Measurements from ENCODE around the gene OR6V1. TPM values are rescaled to one million over a fixed set of nuclear protein-coding genes. Genes with fewer than 3 reads are reported as not detected.

Gene OR6V1
- total and polyA plus RNA-seq, 4 donors, result not detected

DNA sequence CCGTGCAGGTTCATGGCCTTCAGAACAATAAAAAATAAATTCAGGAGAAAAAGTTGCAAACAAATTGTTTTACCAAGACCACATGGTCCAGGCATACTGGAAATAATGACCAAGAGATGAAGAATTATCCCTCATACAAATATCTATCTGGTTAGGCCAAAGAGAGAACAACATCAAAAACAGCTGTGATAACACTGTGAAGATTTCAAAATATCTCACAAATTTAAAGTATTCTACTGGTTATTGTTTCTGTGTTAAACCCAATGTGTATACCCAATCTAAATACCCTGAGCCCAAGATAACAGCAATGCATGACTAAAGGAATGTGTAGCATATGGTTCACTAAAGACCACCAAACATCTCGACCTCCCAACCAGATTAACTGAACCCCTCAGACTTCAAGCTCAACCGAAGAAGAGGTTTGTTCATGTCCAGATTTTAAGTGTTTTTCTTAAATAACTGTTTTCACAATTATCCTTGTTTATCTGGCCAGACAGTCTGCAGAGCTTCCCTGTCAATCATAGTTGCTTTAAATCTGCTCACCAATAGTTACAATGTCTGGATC is 36.1 kb upstream of the OR6V1 start:
- H3K4me1 ChIP-seq (ENCODE audit: control insufficient read depth in 5 of 5, insufficient read depth in 5 of 5, low read length in 5 of 5), result no peaks in the 10 kb centered on the region
- TF ChIP-seq, protein P1, sequence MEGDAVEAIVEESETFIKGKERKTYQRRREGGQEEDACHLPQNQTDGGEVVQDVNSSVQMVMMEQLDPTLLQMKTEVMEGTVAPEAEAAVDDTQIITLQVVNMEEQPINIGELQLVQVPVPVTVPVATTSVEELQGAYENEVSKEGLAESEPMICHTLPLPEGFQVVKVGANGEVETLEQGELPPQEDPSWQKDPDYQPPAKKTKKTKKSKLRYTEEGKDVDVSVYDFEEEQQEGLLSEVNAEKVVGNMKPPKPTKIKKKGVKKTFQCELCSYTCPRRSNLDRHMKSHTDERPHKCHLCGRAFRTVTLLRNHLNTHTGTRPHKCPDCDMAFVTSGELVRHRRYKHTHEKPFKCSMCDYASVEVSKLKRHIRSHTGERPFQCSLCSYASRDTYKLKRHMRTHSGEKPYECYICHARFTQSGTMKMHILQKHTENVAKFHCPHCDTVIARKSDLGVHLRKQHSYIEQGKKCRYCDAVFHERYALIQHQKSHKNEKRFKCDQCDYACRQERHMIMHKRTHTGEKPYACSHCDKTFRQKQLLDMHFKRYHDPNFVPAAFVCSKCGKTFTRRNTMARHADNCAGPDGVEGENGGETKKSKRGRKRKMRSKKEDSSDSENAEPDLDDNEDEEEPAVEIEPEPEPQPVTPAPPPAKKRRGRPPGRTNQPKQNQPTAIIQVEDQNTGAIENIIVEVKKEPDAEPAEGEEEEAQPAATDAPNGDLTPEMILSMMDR (IDR thresholded peaks at IDR 0.05; ENCODE audit: control extremely low read depth, extremely low read depth), result no peak
- no peaks in the 10 kb centered on the region for H3K9me3 ChIP-seq (ENCODE audit: control insufficient read depth in 4 of 4, insufficient read depth in 3 of 4, low read length in 3 of 4)
- peaks cover 0 to 4% (median 0%) of the 10 kb centered on the region in 3 donors for H3K27me3 ChIP-seq (ENCODE audit: control insufficient read depth in 3 of 3, insufficient read depth in 3 of 3, low read length in 2 of 3)
- DNase-seq (no peak), ATAC-seq (ENCODE audit: insufficient read depth, low FRiP score) (no peak)
- no peak overlapping the region for H3K27ac ChIP-seq (ENCODE audit: low read depth in 1 of 2, low read length in 1 of 2)
- WGBS, 2 donors, result 83 to 85% methylated on average over 3 of the region's 3 CpGs
- H3K4me3 ChIP-seq, result no peak overlapping the region
- H3K9ac ChIP-seq (ENCODE audit: insufficient read depth in 1 of 2, low read length in 2 of 2), result no peak overlapping the region
- no peaks in the 10 kb centered on the region for H3K36me3 ChIP-seq (ENCODE audit: control insufficient read depth in 4 of 4, insufficient read depth in 4 of 4, low read length in 4 of 4)

DNA sequence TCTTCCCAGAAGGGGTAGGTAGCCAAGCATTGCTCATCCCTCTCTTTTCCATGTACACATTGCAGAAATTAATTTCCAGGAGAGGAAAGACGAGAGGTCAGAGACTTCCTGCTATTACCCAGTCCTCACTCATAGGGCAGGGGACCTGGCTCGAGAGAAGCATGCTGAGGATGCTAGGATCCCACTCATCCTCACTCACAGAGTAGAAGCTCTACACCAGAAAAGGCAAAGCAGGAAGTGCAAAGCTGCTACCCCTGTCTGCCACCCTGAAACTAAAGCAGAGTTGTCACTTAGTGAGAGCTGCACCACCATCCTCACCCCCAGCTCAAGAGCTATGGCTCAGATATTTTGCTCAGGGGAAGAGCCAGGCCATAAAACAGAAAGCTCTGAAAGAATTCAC is 35.1 kb upstream of the OR6V1 start:
- Histone ChIP-seq H3K9ac (ENCODE audit: insufficient read depth in 1 of 2, low read length in 2 of 2) (no peak overlapping the region), H3K27ac (ENCODE audit: low read depth in 1 of 2, low read length in 1 of 2) (no peak overlapping the region), H3K9me3 (ENCODE audit: control insufficient read depth in 4 of 4, insufficient read depth in 3 of 4, low read length in 3 of 4) (no peaks in the 10 kb centered on the region), H3K4me3 (no peak overlapping the region), H3K36me3 (ENCODE audit: control insufficient read depth in 4 of 4, insufficient read depth in 4 of 4, low read length in 4 of 4) (no peaks in the 10 kb centered on the region), H3K27me3 (ENCODE audit: control insufficient read depth in 3 of 3, insufficient read depth in 3 of 3, low read length in 2 of 3) (peaks cover 0 to 2% (median 0%) of the 10 kb centered on the region in 3 donors), H3K4me1 (ENCODE audit: control insufficient read depth in 5 of 5, insufficient read depth in 5 of 5, low read length in 5 of 5) (no peaks in the 10 kb centered on the region)
- TF ChIP-seq, protein P1 (IDR thresholded peaks at IDR 0.05; ENCODE audit: control extremely low read depth, extremely low read depth), result no peak
- no peak for DNase-seq
- WGBS, 2 donors, result 48 to 72% methylated on average over 2 of the region's 2 CpGs
- no peak for ATAC-seq (ENCODE audit: insufficient read depth, low FRiP score)

DNA sequence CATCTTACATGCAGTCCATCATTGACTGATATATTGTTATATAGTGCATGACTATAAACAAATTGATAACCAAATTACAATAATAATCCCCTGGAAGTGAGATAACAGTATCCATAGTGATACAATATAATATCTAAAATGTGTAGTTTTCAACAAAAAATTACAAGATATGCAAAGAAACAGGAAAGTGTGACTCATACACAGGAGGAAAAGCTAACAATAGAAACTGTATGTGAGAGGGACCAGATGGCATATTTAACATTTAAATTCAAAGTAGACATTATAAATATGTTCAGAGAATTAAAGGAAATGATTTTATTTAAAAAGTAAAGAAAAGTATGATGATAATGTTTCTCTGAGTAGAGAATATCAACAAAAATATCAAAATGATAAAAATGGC is 33.2 kb upstream of the OR6V1 start:
- TF ChIP-seq, protein P1 (IDR thresholded peaks at IDR 0.05; ENCODE audit: control extremely low read depth, extremely low read depth), result no peak
- DNase-seq (no peak), ATAC-seq (ENCODE audit: insufficient read depth, low FRiP score) (no peak)
- H3K27ac ChIP-seq (ENCODE audit: low read depth in 1 of 2, low read length in 1 of 2), result no peak overlapping the region
- peaks cover 0 to 2% (median 0%) of the 10 kb centered on the region in 3 donors for H3K27me3 ChIP-seq (ENCODE audit: control insufficient read depth in 3 of 3, insufficient read depth in 3 of 3, low read length in 2 of 3)
- no peaks in the 10 kb centered on the region for H3K4me1 ChIP-seq (ENCODE audit: control insufficient read depth in 5 of 5, insufficient read depth in 5 of 5, low read length in 5 of 5)
- no peak overlapping the region for H3K9ac ChIP-seq (ENCODE audit: insufficient read depth in 1 of 2, low read length in 2 of 2)
- H3K36me3 ChIP-seq (ENCODE audit: control insufficient read depth in 4 of 4, insufficient read depth in 4 of 4, low read length in 4 of 4), result no peaks in the 10 kb centered on the region
- no peaks in the 10 kb centered on the region for H3K9me3 ChIP-seq (ENCODE audit: control insufficient read depth in 4 of 4, insufficient read depth in 3 of 4, low read length in 3 of 4)
- H3K4me3 ChIP-seq, result no peak overlapping the region

DNA sequence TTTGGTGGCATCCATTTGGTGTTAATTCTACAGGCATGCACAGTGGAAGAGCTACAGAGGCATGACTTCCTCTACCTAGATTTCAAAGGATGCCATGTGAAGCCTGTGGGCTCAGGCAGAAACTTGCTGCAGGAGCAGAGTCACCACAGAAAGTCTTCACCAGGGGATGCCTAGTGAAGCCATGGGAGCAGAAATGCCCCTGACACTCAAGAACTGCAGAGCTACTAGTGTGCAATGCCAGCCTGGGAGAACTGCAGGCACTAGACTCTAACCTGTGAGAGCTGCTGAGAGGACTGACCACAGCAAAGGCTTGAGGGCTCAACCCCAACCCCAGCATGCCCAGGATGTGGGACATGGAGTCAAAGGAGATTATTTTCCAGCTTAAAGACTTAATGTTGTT is 29.1 kb upstream of the OR6V1 start:
- no peaks in the 10 kb centered on the region for H3K4me1 ChIP-seq (ENCODE audit: control insufficient read depth in 5 of 5, insufficient read depth in 5 of 5, low read length in 5 of 5)
- DNase-seq, result no peak
- no peaks in the 10 kb centered on the region for H3K27me3 ChIP-seq (ENCODE audit: control insufficient read depth in 3 of 3, insufficient read depth in 3 of 3, low read length in 2 of 3)
- H3K36me3 ChIP-seq (ENCODE audit: control insufficient read depth in 4 of 4, insufficient read depth in 4 of 4, low read length in 4 of 4), result no peaks in the 10 kb centered on the region
- no peak overlapping the region for H3K27ac ChIP-seq (ENCODE audit: low read depth in 1 of 2, low read length in 1 of 2)
- TF ChIP-seq, protein P1 (IDR thresholded peaks at IDR 0.05; ENCODE audit: control extremely low read depth, extremely low read depth), result no peak
- no peak overlapping the region for H3K9ac ChIP-seq (ENCODE audit: insufficient read depth in 1 of 2, low read length in 2 of 2)
- ATAC-seq (ENCODE audit: insufficient read depth, low FRiP score), result no peak
- no peak overlapping the region for H3K4me3 ChIP-seq
- no peaks in the 10 kb centered on the region for H3K9me3 ChIP-seq (ENCODE audit: control insufficient read depth in 4 of 4, insufficient read depth in 3 of 4, low read length in 3 of 4)
